Effector memory CD8-positive, alpha-beta T cell (primary cell): ENCODE data around the gene FDXACB1.

Experiments used
- ATAC-seq: fragments of 150-1000 bp; cut with Tn5 transposase; replicated peaks from 2 replicates; pipeline ENCODE4 v1.10.0; 2021; ENCODE audit warnings: mild to moderate bottlenecking, moderate library complexity
- DNase-seq, 3 experiments: peaks; one replicate each; pipeline ENCODE4 v3.0.0; 2021
- H3K27ac Mint-ChIP-seq, 2 donors: one replicate each; pipeline ENCODE4 v1.8.0; 2022; ENCODE audit warnings: mild to moderate bottlenecking in 2 of 2, mixed read lengths in 2 of 2, moderate library complexity in 2 of 2
- H3K27me3 Mint-ChIP-seq, 2 donors: one replicate each; pipeline ENCODE4 v1.8.0; 2022; ENCODE audit warnings: mixed read lengths in 2 of 2
- H3K36me3 Mint-ChIP-seq: one replicate; pipeline ENCODE4 v1.8.0; 2022; ENCODE audit warnings: mild to moderate bottlenecking, moderate library complexity, mixed read lengths; ENCODE audit not compliant: insufficient read depth
- H3K4me1 Mint-ChIP-seq, 2 donors: one replicate each; pipeline ENCODE4 v1.8.0; 2022; ENCODE audit warnings: low read depth in 2 of 2, mixed read lengths in 2 of 2
- H3K4me3 Mint-ChIP-seq, 2 donors: one replicate each; pipeline ENCODE4 v1.8.0; 2022; ENCODE audit warnings: mild to moderate bottlenecking in 2 of 2, mixed read lengths in 2 of 2, moderate library complexity in 2 of 2
- H3K9me3 Mint-ChIP-seq, 2 donors: one replicate each; pipeline ENCODE4 v1.8.0; 2022; ENCODE audit warnings: mixed read lengths in 2 of 2

Gene FDXACB1

GRCh38 chr11:111846636-111847035 is 32.3 kb downstream of the FDXACB1 start:
- no peak for ATAC-seq
- no peak for DNase-seq
- H3K4me3 Mint-ChIP-seq = no peak overlapping the region
- H3K9me3 Mint-ChIP-seq = no peaks in the 10 kb centered on the region
- H3K27me3 Mint-ChIP-seq = no peaks in the 10 kb centered on the region
- no peaks in the 10 kb centered on the region for H3K4me1 Mint-ChIP-seq
- H3K27ac Mint-ChIP-seq = no peak overlapping the region
- H3K36me3 Mint-ChIP-seq = peaks cover 33% of the 10 kb centered on the region

- ATAC-seq (no peak), DNase-seq (no peak)
- no peaks in the 10 kb centered on the region for H3K4me1 Mint-ChIP-seq
- no peak overlapping the region for H3K4me3 Mint-ChIP-seq
- H3K27ac Mint-ChIP-seq = no peak overlapping the region
- H3K9me3 Mint-ChIP-seq = no peaks in the 10 kb centered on the region
- H3K27me3 Mint-ChIP-seq = no peaks in the 10 kb centered on the region
- H3K36me3 Mint-ChIP-seq = peaks cover 33% of the 10 kb centered on the region
These were observed 32.9 kb downstream of the FDXACB1 start for GRCh38 chr11:111846063-111846462.

- no peaks in the 10 kb centered on the region for H3K27me3 Mint-ChIP-seq
- no peak overlapping the region for H3K4me3 Mint-ChIP-seq
- ATAC-seq (no peak), DNase-seq (no peak)
- peaks cover 32% of the 10 kb centered on the region for H3K36me3 Mint-ChIP-seq
- no peaks in the 10 kb centered on the region for H3K9me3 Mint-ChIP-seq
- H3K27ac Mint-ChIP-seq = peak overlapping the region in 1 of 2 donors; percentile 38
- no peaks in the 10 kb centered on the region for H3K4me1 Mint-ChIP-seq
These were observed 33.5 kb downstream of the FDXACB1 start for GRCh38 chr11:111845276-111846028.

GRCh38 chr11:111843661-111844060 is 35.3 kb downstream of the FDXACB1 start:
- no peaks in the 10 kb centered on the region for H3K4me1 Mint-ChIP-seq
- H3K4me3 Mint-ChIP-seq = no peak overlapping the region
- no peaks in the 10 kb centered on the region for H3K27me3 Mint-ChIP-seq
- peaks cover 34% of the 10 kb centered on the region for H3K36me3 Mint-ChIP-seq
- ATAC-seq = no peak
- no peaks in the 10 kb centered on the region for H3K9me3 Mint-ChIP-seq
- DNase-seq = no peak
- peak overlapping the region in 1 of 2 donors; percentile 14 for H3K27ac Mint-ChIP-seq

GRCh38 chr11:111841370-111842053 is 37.5 kb downstream of the FDXACB1 start:
- no peak overlapping the region for H3K4me3 Mint-ChIP-seq
- H3K27ac Mint-ChIP-seq = no peak overlapping the region
- peaks cover 38% of the 10 kb centered on the region for H3K36me3 Mint-ChIP-seq
- H3K27me3 Mint-ChIP-seq = no peaks in the 10 kb centered on the region
- H3K4me1 Mint-ChIP-seq = peaks cover 0 to 3% of the 10 kb centered on the region in 2 donors
- H3K9me3 Mint-ChIP-seq = no peaks in the 10 kb centered on the region
- DNase-seq (peak; percentile 82 to 84 (median 83)), ATAC-seq (peak; percentile 94)

GRCh38 chr11:111840143-111840542 is 38.8 kb downstream of the FDXACB1 start:
- H3K27ac Mint-ChIP-seq = no peak overlapping the region
- H3K27me3 Mint-ChIP-seq = no peaks in the 10 kb centered on the region
- H3K4me1 Mint-ChIP-seq = peaks cover 0 to 6% of the 10 kb centered on the region in 2 donors
- peaks cover 44% of the 10 kb centered on the region for H3K36me3 Mint-ChIP-seq
- no peak overlapping the region for H3K4me3 Mint-ChIP-seq
- no peak for ATAC-seq
- no peaks in the 10 kb centered on the region for H3K9me3 Mint-ChIP-seq
- no peak for DNase-seq

GRCh38 chr11:111838054-111838453 is 40.9 kb downstream of the FDXACB1 start:
- Mint-ChIP-seq H3K4me3 (no peak overlapping the region), H3K27me3 (no peaks in the 10 kb centered on the region), H3K9me3 (no peaks in the 10 kb centered on the region), H3K36me3 (peaks cover 38% of the 10 kb centered on the region), H3K27ac (peak overlapping the region in 1 of 2 donors; percentile 19), H3K4me1 (peaks cover 0 to 6% of the 10 kb centered on the region in 2 donors)
- ATAC-seq = no peak
- no peak for DNase-seq

- DNase-seq = no peak
- H3K27me3 Mint-ChIP-seq = no peaks in the 10 kb centered on the region
- peaks cover 34% of the 10 kb centered on the region for H3K36me3 Mint-ChIP-seq
- no peak for ATAC-seq
- H3K9me3 Mint-ChIP-seq = no peaks in the 10 kb centered on the region
- H3K4me3 Mint-ChIP-seq = no peak overlapping the region
- peaks cover 0 to 6% of the 10 kb centered on the region in 2 donors for H3K4me1 Mint-ChIP-seq
- H3K27ac Mint-ChIP-seq = no peak overlapping the region
These were observed 41.5 kb downstream of the FDXACB1 start for GRCh38 chr11:111837366-111837891.

GRCh38 chr11:111836721-111837120 is 42.2 kb downstream of the FDXACB1 start:
- no peaks in the 10 kb centered on the region for H3K27me3 Mint-ChIP-seq
- peaks cover 0 to 6% of the 10 kb centered on the region in 2 donors for H3K4me1 Mint-ChIP-seq
- no peak overlapping the region for H3K27ac Mint-ChIP-seq
- ATAC-seq (no peak), DNase-seq (no peak)
- peaks cover 31% of the 10 kb centered on the region for H3K36me3 Mint-ChIP-seq
- H3K9me3 Mint-ChIP-seq = no peaks in the 10 kb centered on the region
- H3K4me3 Mint-ChIP-seq = no peak overlapping the region

GRCh38 chr11:111836162-111836561 is 42.8 kb downstream of the FDXACB1 start:
- Mint-ChIP-seq H3K27me3 (no peaks in the 10 kb centered on the region), H3K4me1 (peaks cover 0 to 6% of the 10 kb centered on the region in 2 donors), H3K27ac (no peak overlapping the region), H3K4me3 (no peak overlapping the region), H3K9me3 (no peaks in the 10 kb centered on the region), H3K36me3 (peaks cover 31% of the 10 kb centered on the region)
- ATAC-seq (no peak), DNase-seq (no peak)

- Mint-ChIP-seq H3K27ac (no peak overlapping the region), H3K9me3 (no peaks in the 10 kb centered on the region), H3K4me1 (peaks cover 0 to 6% of the 10 kb centered on the region in 2 donors), H3K4me3 (no peak overlapping the region), H3K36me3 (peaks cover 32% of the 10 kb centered on the region), H3K27me3 (no peaks in the 10 kb centered on the region)
- ATAC-seq (no peak), DNase-seq (no peak)
These were observed 43.3 kb downstream of the FDXACB1 start for GRCh38 chr11:111835665-111836064.

GRCh38 chr11:111834432-111835163 is 44.4 kb downstream of the FDXACB1 start:
- ATAC-seq (no peak), DNase-seq (no peak)
- Mint-ChIP-seq H3K4me1 (peaks cover 0 to 6% of the 10 kb centered on the region in 2 donors), H3K27ac (peak overlapping the region in 1 of 2 donors; percentile 41), H3K27me3 (no peaks in the 10 kb centered on the region), H3K9me3 (no peaks in the 10 kb centered on the region), H3K36me3 (peaks cover 39% of the 10 kb centered on the region), H3K4me3 (no peak overlapping the region)

- H3K4me3 Mint-ChIP-seq = no peak overlapping the region
- H3K36me3 Mint-ChIP-seq = peaks cover 33% of the 10 kb centered on the region
- H3K4me1 Mint-ChIP-seq = peaks cover 0 to 6% of the 10 kb centered on the region in 2 donors
- H3K27ac Mint-ChIP-seq = no peak overlapping the region
- DNase-seq (no peak), ATAC-seq (no peak)
- no peaks in the 10 kb centered on the region for H3K27me3 Mint-ChIP-seq
- no peaks in the 10 kb centered on the region for H3K9me3 Mint-ChIP-seq
These were observed 45.4 kb downstream of the FDXACB1 start for GRCh38 chr11:111833524-111833923.
